Keratinocyte (primary cell): ENCODE results near the gene DOCK7. TPM values are rescaled to one million over a fixed set of nuclear protein-coding genes. Genes with fewer than 3 reads are reported as not detected.

Source experiments
- DNase-seq: peaks from one replicate; pipeline ENCODE4 v3.0.0-alpha.2; 2011; ENCODE audit warnings: low read depth, missing footprints, low spot score
- FAIRE-seq: peaks from 2 replicates; lab custom pipeline; 2011; peaks lifted over from hg19 to GRCh38; lab: Jason Lieb, UNC
- H2AFZ ChIP-seq: 2 replicates; pipeline ENCODE4 v1.6.0; 2012; ENCODE audit warnings: low read length, control low read depth, inconsistent platforms; ENCODE audit not compliant: control insufficient read depth
- H3K27ac ChIP-seq: 2 replicates; pipeline ENCODE4 v1.5.1; 2011; ENCODE audit warnings: low read length; ENCODE audit not compliant: control insufficient read depth, insufficient read depth
- H3K27me3 ChIP-seq: 3 replicates; pipeline ENCODE4 v1.6.0; 2011; ENCODE audit warnings: low read length; ENCODE audit not compliant: control insufficient read depth, insufficient read depth; ENCODE audit errors: extremely low read depth
- H3K36me3 ChIP-seq, 2 experiments: 2 replicates in 1 of 2; 3 replicates in 1 of 2; pipeline ENCODE4 v1.5.1; 2011; ENCODE audit warnings: low read length in 2 of 2, mild to moderate bottlenecking in 1 of 2; ENCODE audit not compliant: control insufficient read depth in 2 of 2, insufficient read depth in 2 of 2; ENCODE audit errors: extremely low read depth in 1 of 2
- H3K4me1 ChIP-seq: 3 replicates; pipeline ENCODE4 v1.5.1; 2011; ENCODE audit warnings: low read length; ENCODE audit not compliant: control insufficient read depth, insufficient read depth; ENCODE audit errors: extremely low read depth
- H3K4me2 ChIP-seq: 3 replicates; pipeline ENCODE4 v1.6.0; 2011; ENCODE audit warnings: low read depth, low read length; ENCODE audit not compliant: control insufficient read depth, insufficient read depth; ENCODE audit errors: extremely low read depth
- H3K4me3 ChIP-seq, 3 experiments: fragments of 200-600 bp in 1 of 3; sonication (generic) in 1 of 3; 2 replicates in 2 of 3; 3 replicates in 1 of 3; pipeline ENCODE4 v1.5.1; 2011 to 2016; ENCODE audit warnings: low read length in 3 of 3, mild to moderate bottlenecking in 3 of 3, control low read depth in 2 of 3, inconsistent platforms in 1 of 3, low read depth in 1 of 3, mixed read lengths in 1 of 3, mixed run types in 1 of 3, moderate library complexity in 1 of 3; ENCODE audit not compliant: control insufficient read depth in 2 of 3, insufficient read depth in 2 of 3; ENCODE audit errors: extremely low read depth in 1 of 3
- H3K79me2 ChIP-seq: 2 replicates; pipeline ENCODE4 v1.6.0; 2012; ENCODE audit warnings: low read length; ENCODE audit not compliant: control insufficient read depth, insufficient read depth
- H3K9ac ChIP-seq: 3 replicates; pipeline ENCODE4 v1.6.0; 2011; ENCODE audit warnings: low read length; ENCODE audit not compliant: control insufficient read depth, insufficient read depth; ENCODE audit errors: extremely low read depth
- H3K9me1 ChIP-seq: 3 replicates; pipeline ENCODE4 v1.6.0; 2011; ENCODE audit warnings: low read length; ENCODE audit not compliant: control insufficient read depth, insufficient read depth; ENCODE audit errors: extremely low read depth
- H3K9me3 ChIP-seq: 2 replicates; pipeline ENCODE4 v1.5.1; 2012; ENCODE audit warnings: low read depth, low read length; ENCODE audit not compliant: control insufficient read depth
- H4K20me1 ChIP-seq: 3 replicates; pipeline ENCODE4 v1.6.0; 2011; ENCODE audit warnings: low read length; ENCODE audit not compliant: control insufficient read depth, insufficient read depth; ENCODE audit errors: extremely low read depth
- EZH2 ChIP-seq: IDR thresholded peaks from one replicate; pipeline ENCODE4 v1.6.1; 2012; ENCODE audit warnings: inconsistent platforms, mild to moderate bottlenecking, low read length, moderate library complexity
- dilution Hi-C: fragments of 300-500 bp; cut with MboI; formaldehyde crosslinking; loops from one replicate; pipeline ENCODE4 v1.7.0; 2020; ENCODE audit warnings: low sequenced_read_pairs; ENCODE audit not compliant: extremely low pct_ligation_motif_present
- polyA plus RNA-seq, 5 experiments: library from polyadenylated mRNA; depleted of rRNA in 3 of 5; stranded (reverse) in 3 of 5; stranded (forward) in 1 of 5; unstranded in 1 of 5; fragments of >200 nt; gene quantifications; 1 replicate in 1 of 5; 2 replicates in 3 of 5; 3 replicates in 1 of 5; pipeline versions ENCODE4 v1.2.1 to v1.2.3, GENCODE V29; 2011 to 2012; ENCODE audit warnings: missing spikeins in 2 of 5, low read depth in 1 of 5, low replicate concordance in 1 of 5
- TF ChIP-seq, protein P1 (sequence below), 3 experiments: IDR thresholded peaks in 1 of 3; conservative IDR thresholded peaks in 1 of 3; optimal IDR thresholded peaks in 1 of 3; 2 replicates in 2 of 3; 3 replicates in 1 of 3; pipeline versions ENCODE3 to v1.5.1; 2011; ENCODE audit warnings: low read length in 3 of 3, mild to moderate bottlenecking in 3 of 3, moderate library complexity in 2 of 3, control low read depth in 1 of 3, inconsistent platforms in 1 of 3; ENCODE audit not compliant: insufficient read depth in 2 of 3; ENCODE audit errors: extremely low read depth in 1 of 3

DOCK7 gene
- polyA plus RNA-seq, 1 donor (not counting 4 experiments of a cell fraction or from before 2014, with no cell fraction given): 66.9 TPM

DNA sequence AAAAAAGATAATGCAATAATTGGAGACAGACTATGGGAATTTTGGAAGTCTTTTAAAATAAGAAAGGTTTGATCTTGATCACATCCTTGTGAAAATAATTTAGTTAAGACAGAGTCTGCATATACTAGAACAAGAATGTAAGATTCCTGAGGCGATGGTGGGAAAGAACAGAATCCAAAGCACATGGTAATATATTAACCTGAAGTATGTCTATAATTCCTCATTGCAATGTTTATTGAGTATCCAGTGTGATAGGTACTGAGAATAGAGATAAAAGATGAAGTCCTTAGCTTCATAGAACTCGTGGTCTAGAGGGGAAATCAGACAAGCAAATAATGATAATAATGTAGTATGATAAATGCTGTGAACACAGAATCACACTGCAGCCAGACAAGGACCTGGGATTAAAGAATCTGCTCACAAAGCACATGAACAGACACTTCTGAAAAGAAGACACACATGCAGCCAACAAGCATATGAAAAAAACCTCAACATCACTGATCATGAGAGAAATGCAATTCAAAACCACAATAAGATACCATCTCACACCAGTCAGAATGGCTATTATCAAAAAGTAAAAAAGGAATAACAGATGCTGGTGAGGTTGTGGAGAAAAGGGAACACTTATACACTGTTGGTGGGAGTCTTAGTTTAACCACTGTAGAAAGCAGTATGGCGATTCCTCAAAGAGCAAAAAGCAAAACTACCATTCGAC lies 97.8 kb downstream of the DOCK7 start:
- Histone ChIP-seq H3K9me1 (no peaks in the 10 kb centered on the region), H3K79me2 (no peaks in the 10 kb centered on the region), H4K20me1 (no peaks in the 10 kb centered on the region), H3K4me1 (no peaks in the 10 kb centered on the region), H2AFZ (no peak overlapping the region), H3K9ac (no peak overlapping the region), H3K4me3 (no peak overlapping the region), H3K27me3 (no peaks in the 10 kb centered on the region), H3K27ac (no peak overlapping the region), H3K36me3 (no peaks in the 10 kb centered on the region), H3K9me3 (no peaks in the 10 kb centered on the region), H3K4me2 (no peak overlapping the region)
- DNase-seq (no peak), FAIRE-seq (no peak)
- dilution Hi-C loops: no loop called here
- TF ChIP-seq, protein P1, sequence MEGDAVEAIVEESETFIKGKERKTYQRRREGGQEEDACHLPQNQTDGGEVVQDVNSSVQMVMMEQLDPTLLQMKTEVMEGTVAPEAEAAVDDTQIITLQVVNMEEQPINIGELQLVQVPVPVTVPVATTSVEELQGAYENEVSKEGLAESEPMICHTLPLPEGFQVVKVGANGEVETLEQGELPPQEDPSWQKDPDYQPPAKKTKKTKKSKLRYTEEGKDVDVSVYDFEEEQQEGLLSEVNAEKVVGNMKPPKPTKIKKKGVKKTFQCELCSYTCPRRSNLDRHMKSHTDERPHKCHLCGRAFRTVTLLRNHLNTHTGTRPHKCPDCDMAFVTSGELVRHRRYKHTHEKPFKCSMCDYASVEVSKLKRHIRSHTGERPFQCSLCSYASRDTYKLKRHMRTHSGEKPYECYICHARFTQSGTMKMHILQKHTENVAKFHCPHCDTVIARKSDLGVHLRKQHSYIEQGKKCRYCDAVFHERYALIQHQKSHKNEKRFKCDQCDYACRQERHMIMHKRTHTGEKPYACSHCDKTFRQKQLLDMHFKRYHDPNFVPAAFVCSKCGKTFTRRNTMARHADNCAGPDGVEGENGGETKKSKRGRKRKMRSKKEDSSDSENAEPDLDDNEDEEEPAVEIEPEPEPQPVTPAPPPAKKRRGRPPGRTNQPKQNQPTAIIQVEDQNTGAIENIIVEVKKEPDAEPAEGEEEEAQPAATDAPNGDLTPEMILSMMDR (optimal IDR thresholded peaks at IDR 0.05 in 1 of 3, IDR thresholded peaks at IDR 0.05 in 1 of 3, conservative IDR thresholded peaks at IDR 0.05 in 1 of 3; ENCODE audit: extremely low read depth in 1 of 3, insufficient read depth in 2 of 3, low read length in 3 of 3): no peak
- no peak for TF ChIP-seq EZH2

DNA sequence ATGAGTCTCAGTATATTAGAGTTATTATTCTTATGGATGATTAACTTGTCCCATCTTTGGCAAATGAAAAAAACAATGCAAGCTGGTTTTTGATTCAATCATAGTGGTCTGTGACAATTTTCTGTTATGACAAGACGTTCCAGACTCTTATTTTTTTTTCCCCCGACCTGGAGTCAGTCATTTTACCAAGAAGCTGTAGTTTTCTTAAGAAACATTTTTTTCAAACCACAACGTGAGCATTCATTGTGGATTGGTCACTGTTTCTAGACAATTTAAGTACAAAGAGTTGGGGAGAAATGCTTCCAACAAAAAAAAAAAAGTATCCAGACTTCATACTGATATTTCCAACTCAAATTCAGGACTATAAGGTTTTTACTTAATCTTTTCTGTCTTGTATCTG lies 98.9 kb downstream of the DOCK7 start:
- no peaks in the 10 kb centered on the region for H4K20me1 ChIP-seq
- H3K27me3 ChIP-seq: no peaks in the 10 kb centered on the region
- FAIRE-seq: no peak
- H3K9me1 ChIP-seq: no peaks in the 10 kb centered on the region
- H3K4me2 ChIP-seq: no peak overlapping the region
- no peak for TF ChIP-seq EZH2
- TF ChIP-seq, protein P1 (optimal IDR thresholded peaks at IDR 0.05 in 1 of 3, IDR thresholded peaks at IDR 0.05 in 1 of 3, conservative IDR thresholded peaks at IDR 0.05 in 1 of 3; ENCODE audit: extremely low read depth in 1 of 3, insufficient read depth in 2 of 3, low read length in 3 of 3): no peak
- H2AFZ ChIP-seq: no peak overlapping the region
- H3K36me3 ChIP-seq: no peaks in the 10 kb centered on the region
- no peaks in the 10 kb centered on the region for H3K79me2 ChIP-seq
- no peaks in the 10 kb centered on the region for H3K9me3 ChIP-seq
- H3K4me1 ChIP-seq: no peaks in the 10 kb centered on the region
- dilution Hi-C loops: no loop called here
- DNase-seq: no peak
- no peak overlapping the region for H3K9ac ChIP-seq
- no peak overlapping the region for H3K4me3 ChIP-seq
- no peak overlapping the region for H3K27ac ChIP-seq
